GM21619 (cell line): Measurements from ENCODE around the gene TP53I11.

ENCODE experiments used
- ATAC-seq: cut with Tn5 transposase; IDR thresholded peaks from one replicate; pipeline ENCODE4 v1.9.1; 2021; ENCODE audit not compliant: unreplicated experiment

The TP53I11 gene, protein sequence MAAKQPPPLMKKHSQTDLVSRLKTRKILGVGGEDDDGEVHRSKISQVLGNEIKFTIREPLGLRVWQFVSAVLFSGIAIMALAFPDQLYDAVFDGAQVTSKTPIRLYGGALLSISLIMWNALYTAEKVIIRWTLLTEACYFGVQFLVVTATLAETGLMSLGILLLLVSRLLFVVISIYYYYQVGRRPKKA

DNA sequence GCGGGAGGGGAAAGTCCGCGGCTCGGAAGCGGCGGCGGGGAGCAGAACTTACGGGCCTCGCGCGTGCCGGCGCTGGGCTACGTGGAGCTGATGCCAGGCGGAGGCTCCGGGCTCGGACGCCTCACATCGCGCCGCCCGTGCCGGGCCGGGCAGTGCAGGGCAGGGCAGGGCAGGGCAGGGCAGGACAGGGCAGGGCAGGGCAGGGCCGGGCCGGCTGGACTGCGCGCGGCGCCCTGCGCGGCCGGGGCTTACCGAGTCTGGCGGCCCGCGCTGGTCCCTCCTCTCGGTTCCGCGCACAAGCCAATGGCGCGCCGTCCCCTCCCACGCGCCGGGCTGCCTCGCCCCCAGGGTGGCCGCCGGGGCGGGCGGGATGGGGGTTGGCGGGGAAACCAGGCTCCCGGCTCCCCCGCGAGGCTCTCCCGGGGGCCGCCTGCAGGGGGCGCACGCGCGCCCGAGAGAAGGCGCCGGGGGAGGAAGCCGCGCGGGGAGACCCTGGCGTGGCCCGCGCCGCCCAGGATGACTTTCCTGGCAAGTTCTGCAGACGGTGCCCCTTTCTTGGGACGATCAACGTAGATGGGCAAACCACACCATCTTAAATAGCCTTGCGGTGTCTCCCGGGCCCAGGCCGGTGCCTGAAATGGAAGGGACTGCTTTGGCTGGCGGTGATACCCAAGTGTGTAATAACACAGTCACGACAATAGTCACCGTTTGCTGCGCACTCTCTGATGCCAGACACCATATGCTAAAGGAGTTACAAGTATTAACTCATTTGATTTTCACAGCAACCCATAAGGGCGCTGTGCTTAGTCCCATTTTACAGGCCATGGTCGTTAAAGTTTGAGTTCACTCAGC is at the start of gene TP53I11:
TP53I11 (minus strand) TSS at position 259 of the 852 bp plus-strand sequence. CDS start 12,548 bp downstream, outside the sequence.
- no peak for ATAC-seq

DNA sequence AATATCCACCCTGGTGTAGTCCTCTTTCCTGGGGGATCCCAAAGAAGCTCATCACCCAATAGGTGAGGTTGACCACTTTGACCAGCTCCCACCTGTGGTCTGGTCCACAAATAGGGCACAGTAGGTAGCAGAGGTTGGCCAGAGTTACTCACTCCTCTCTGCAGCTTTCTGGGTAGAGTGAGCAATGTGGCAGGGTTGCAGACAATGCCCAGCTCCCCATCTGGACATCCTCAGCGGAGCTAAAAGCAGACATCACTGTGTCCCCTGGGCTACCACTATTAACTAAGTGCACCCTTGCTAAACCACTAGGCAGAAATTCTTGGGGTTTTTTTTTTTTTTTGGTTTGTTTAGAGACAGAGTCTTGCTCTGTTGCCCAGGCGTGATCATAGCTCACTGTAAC is 48.4 kb upstream of the TP53I11 start:
- no peak for ATAC-seq

DNA sequence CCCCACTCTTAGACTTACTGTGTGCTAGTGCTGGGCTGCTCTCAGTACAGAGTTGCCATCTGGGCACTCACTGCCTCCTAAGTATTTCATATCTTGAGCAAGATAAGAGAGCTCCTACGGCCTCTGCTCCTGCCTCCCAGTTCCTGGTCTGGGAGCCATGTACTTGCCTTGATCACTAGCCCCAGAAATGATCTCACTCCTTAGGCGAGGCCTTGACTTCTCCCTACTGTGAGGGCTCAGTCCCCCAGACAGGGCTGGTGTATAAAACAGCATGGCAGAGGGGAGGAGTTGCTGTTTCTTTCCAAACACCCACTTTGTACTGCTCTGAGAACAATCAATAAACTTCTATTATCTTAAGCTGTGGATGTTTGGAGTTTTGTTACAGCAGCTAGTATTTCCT is 47.4 kb upstream of the TP53I11 start:
- no peak for ATAC-seq

DNA sequence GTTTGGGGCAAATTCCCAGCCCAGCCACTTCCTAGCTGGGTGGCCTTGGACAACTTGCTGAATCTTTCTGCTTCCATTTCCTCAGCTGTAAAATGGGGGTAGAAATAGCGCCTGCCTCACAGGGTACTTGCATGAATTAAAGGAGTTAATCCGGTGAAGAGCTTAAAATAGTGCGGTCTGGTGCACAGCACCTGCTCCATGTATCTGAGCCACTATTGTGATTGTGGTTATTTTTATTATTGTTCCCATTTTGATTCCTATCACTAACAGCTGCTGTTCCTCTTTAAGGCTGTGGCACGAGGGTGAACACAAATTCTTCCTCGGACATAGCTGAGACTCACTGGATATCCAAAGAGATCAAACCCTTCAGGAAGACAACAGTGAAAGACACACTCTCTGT is 46.9 kb upstream of the TP53I11 start:
- no peak for ATAC-seq

DNA sequence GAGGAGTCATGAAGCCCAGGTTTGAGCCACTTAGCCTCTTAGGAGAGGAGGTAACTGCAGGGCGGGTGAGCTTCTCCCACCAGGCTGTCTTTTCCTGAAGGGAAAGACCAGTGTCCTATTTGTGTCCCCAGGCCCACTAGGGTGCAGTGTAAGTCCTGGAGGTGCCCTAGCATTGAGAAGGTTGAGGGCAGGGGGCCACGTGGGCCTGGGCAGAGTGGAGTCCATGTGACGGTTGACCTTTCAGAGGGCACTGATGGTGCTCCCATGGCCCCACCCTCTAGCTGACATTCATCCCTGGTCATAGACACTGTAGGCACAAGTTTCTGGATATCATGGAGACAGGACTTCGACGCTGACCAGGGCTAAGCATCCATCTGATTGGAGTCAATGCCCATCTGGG is 44.1 kb upstream of the TP53I11 start:
- no peak for ATAC-seq

DNA sequence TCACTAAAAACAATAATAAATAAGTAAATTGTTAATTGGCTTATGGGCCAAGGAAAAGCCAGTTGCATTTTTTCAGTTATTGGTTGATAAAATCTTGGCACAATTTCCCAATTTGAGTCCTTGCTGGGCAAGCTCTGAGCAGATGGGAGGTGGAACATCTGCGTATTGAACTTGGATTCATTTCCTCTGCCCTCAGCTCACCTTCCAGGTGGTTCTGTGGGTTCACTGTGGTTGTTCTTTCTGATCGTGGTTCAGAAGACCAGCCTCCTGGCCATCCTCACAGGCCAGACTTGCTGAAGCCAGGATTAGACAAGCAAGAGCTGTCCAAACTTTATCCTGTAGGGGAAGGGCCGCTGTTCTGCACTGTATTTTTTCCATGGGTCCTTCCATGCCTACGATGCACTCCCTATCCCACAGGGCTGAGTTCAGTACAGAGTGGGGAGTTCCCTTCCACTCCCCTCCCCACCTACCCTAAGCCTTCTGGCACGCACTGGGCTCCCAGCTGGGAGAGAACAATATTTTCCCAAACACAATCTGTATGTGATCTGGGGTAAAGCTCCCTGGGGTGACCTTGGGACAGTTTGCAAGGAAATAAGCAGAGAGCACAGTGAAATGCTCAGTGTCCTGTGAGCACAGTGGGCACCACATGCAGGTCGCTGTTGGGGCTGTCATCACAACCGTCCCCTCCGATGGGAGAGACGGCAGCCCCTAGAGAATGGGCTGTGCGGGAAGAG is 43.5 kb upstream of the TP53I11 start:
- no peak for ATAC-seq

DNA sequence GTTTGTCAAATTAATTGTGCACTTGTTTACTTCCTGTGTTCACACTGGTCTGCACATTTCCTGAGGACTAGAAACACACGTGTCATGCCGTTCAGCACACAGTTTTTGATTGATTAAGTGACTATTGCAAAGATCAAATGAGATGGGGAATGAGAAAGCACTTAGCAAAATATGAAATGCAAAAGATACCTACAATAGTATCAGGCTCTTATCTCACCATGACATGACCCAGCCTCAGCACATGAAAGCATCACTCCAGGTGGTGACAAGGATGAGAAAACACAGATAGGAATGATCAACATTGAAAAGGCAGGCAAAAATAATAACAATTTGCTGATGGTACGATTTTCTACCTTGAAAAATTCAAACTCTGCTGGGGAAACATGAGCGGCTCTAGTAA is 42.1 kb upstream of the TP53I11 start:
- ATAC-seq = no peak

DNA sequence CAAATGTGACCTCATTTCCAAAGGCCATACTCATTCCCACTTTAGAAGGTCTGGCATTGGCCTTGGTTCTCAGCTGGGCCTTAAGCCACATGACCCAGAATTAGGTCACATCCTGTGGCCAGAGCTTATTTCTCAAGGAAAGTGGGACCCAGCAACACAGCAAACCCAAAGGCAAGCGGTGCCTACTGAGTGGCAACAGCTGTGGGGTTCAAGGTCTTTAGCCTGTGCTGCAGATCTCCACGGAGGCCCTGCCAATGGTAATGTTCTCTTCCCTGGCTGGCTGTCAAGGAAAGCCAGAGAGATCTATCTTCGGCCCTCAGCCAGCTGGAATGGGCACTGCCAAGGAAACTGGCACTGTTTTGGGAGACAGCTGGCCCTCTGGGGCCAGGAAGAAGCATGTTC is 41.5 kb upstream of the TP53I11 start:
- ATAC-seq = no peak

DNA sequence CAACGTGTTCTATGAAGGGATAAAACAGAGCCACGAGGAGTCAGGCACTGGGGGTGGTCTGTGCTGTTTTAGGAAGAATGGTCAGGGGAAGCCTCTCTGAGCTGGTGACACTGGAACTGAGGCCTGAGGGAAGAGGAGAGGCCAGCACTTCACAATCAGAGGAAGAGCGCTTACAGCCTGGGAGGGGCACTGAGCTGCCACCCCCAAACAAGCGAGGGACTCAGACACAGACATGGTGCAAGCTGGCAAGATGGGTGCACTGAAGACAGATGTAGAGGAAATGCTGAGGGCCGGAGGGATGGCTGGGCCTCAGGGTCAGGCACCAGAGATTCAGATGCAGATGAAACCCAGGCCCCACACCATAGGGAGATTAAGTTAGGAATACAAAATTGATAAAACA is 40.0 kb upstream of the TP53I11 start:
- ATAC-seq = no peak

DNA sequence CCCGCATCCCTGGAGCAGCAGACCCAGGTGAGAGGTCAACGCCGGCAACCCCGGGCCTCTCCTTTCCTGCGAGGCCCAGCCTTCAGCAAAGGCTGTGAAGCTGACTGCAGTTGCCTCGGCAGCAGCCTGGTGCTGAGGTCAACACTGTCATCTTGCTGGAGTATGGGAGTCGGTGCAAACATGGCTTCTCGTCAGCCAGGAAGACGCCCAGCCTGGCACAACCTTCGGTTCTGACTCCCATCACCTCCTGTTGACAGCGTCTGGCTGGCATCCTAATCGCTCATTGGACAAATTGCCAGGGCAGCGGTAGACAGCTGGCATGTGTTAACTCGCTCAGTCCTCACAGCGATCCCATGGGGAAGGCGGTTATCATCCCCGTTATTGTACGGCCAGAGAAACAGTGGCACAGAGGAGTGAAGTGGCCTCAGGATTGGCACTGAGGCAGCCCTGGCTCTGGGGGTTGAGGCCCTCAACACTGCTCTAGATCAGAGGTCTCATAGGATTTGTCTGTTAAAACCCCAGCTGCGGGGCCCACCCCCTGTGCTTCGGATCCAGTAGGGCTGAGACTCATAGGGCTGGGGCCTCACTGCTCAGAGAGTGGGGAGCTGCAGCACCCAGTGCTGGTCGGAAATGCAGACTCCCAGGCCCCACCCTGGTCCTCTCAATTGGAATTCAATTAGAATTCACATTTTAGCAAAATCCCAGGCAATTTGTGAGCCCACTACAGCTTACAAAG is 39.3 kb upstream of the TP53I11 start:
- ATAC-seq = no peak

DNA sequence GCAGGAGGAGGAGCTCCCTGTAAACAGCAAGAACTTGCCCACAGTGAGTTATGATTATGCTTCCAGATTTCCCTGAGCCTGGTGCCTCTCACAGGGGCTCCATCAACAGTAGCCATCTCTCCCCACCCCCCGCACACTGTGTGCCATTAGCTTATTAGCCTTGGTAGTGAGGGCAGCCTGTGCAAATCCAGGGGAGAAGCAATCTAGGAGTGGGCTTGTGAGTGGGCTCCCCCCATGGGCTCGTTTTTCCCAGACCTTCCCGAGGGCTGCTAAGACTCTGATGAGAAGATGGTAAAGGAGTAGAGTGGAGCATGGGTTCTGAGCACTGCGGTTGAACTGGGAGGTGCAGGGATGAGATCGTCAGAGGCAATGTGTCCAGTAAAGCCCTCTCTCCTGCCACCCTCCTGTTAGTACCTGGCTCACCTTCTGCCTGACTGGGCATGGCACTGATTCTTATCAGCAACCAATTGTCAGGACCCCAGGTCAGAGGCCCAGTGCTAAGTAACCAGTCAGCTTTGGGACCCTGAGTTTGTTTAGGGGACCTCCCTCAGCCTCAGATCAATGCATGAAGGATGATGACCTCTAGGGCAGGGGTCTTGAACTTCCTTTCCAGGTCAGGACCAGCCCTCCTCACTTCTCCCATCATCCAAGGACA is 38.4 kb upstream of the TP53I11 start:
- ATAC-seq = no peak

DNA sequence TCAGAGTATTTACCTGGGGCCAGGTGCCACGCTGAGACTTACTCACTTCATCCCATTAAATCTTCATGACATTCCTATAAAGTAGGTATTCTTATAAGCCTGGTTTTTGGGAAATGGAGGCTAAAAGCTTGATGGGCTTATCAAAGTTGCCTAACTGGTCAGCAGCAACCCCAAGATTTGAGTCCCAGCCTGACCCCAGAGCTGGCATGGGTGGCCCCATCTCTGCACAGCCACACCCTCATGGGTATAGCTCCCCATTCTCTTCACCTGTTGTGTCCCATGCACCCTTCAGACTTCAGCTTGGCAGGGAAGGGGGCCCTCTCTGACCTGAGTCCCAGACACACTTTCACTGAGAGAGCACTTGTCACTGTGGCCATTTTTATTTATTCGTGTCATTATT is 37.4 kb upstream of the TP53I11 start:
- no peak for ATAC-seq

DNA sequence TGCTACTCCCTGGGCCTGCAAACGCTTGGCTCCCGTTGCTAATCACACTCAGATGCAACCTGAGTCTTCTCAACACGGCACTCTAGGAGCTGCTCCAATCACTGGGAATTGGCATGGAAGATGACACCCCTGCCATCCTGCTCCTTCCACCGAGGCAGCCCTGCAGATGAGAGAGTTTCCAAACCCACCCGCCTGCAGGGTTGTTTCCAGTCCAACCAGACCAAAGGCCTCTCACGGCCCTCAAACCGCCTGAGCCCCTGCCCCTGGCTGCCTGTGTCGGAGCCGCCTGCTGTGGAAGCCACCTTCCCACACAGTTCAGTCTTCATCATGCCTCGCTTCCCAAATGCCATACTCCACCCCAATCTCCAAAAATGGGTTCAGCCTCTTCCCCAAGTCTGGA is 36.8 kb upstream of the TP53I11 start:
- no peak for ATAC-seq

DNA sequence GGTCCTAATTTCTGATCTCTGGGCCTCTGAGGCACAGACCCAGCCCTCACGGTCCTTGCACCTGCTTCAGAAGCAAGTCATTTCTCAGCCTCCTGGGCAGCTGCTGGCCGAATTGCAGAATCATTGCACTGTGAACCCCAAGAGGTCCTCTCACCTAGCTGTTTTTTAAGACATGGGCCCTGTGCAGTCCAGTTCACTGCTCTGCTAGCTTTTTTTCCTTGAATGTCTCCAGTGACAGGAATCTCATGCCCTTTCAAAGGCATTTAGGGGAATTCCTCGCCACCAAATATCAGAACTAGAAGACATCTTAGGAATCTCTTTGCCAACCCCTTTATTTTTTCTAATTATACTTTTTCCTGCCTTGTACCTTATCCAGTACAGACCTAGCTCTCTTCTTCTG is 35.6 kb upstream of the TP53I11 start:
- ATAC-seq = no peak

DNA sequence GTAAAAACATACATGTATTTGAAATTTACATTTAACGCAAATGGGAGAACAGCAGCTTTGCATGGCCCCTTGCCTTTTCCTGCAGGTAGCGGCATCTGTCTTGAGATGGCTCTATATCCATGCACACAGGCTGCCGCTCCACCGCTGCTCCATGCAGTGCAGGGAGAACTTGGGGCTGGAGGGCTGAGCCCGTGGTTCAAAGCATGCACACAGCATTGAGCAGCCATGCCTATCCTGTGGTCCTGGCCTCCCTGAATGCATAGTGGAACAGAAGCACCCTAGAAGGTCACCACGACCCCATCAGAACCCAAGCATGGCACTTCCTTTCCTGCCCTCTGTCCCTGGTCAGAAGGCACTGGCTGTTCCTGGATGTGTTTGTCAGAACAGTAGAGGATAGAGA is 35.0 kb upstream of the TP53I11 start:
- no peak for ATAC-seq

DNA sequence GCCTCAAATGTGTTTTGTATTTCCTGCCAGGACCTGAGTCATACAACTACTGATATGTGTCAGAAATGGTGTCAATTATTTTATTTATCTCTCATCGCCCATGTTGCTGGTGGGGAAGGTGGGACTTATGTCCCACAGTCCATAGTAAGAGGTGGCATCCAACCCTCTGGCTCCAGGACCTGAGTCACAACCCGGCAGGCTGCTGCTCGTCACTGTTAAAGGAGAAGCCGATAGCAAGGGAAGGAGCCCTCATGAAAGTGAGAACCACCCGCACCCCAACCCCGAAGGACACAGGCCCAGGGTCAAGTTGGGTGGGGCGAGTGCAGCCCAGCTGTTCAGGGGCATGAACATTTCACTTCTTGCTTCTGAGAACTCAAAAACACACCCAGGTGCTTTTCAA is 33.1 kb upstream of the TP53I11 start:
- ATAC-seq = no peak

DNA sequence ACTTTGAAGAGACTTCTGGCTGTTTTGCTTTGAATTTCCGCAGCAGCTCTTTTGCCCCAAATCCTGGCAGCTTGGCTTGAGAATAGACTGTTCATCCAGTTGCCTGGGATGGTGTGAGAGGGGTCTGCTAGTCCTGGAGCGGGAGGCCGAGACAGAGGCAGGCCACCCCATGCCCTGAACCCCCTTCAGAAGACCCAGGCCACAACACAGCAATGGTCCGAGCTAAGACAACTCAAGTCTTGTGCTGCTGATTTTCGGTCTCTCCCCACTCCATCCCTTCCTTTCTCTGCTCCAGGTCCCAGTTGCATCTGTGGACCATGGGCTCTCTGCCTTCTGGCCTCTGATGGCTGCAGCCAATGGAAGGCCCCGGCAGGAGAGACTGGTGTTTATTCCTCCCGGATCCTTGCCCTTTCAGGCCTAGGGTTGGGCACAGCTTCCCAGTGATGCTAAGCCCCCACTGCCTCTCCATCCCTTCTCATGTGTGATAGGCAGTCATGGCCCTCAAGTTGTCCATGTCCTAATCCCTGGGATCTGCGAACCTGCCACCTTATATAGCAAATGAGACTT is 31.9 kb upstream of the TP53I11 start:
- ATAC-seq = no peak

DNA sequence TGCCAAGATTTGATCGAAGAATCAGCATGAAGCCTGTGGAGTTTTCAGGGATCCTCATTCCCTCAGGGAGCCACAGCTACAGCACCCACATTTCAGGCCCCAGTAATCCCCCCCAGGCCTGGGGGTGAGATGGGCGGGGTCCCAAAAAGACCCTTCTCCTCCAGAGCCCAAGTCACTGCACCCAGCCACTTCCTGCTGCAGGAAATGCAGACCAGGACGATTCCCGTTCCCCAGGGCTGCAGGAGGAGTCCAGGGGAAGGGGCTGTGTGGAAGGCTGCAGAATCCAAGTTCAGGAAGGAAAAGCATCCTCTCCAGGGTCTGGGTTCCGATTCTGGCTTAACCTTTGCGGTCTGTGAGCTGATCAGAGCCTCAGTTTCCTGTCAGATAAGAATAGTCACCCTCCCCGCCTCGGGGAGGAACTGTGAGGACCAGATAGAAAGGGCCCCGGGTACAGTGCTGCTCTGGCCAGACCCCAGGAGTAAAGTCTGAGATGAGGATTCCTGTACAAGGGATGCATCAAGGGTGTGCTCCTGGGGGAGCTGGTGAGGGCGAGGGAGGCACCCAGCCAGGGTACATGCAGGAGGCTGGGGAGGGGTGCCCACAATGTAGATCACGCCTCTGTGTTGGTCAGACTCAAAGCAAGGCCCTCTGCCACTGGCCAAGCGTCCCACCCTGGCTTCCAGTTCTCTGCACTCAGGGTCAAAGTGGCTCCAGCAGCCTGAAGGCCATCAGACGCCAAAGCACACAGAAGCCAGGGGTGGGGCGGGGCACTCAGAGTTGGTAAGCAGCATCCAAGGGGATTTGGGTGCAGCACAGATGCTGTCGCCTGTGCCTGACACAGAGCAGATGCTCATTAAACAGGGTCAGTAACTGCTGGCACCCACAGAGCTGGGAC is 30.1 kb upstream of the TP53I11 start:
- no peak for ATAC-seq
